Right atrium auricular region (tissue), 2 donors: ENCODE data around the gene BABAM2. TPM values are rescaled to one million over a fixed set of nuclear protein-coding genes. Genes with fewer than 3 reads are reported as not detected.
A peak's percentile ranks its signal among the peaks of the same experiment; 100 is the strongest.

ENCODE experiments used
- DNase-seq: peaks from one replicate; pipeline ENCODE4 v3.0.0-alpha.2; 2019; ENCODE audit warnings: low spot score
- H3K27ac ChIP-seq, 2 donors: fragments of 200-600 bp; sonication (generic); 1 replicate in 1 of 2; 2 replicates in 1 of 2; pipeline ENCODE4 v1.5.1; 2016 to 2019
- H3K27me3 ChIP-seq, 2 donors: fragments of 200-600 bp; sonication (generic); one replicate each; pipeline versions ENCODE4 v1.5.1 to v1.6.0; 2017 to 2019
- H3K36me3 ChIP-seq: fragments of 200-600 bp; sonication (generic); one replicate; pipeline ENCODE4 v1.5.1; 2016
- H3K4me1 ChIP-seq, 2 donors: fragments of 200-600 bp; sonication (generic); one replicate each; pipeline versions ENCODE4 v1.5.1 to v1.6.0; 2017 to 2019
- H3K4me3 ChIP-seq, 2 donors: fragments of 200-600 bp; sonication (generic); 1 replicate in 1 of 2; 2 replicates in 1 of 2; pipeline ENCODE4 v1.5.1; 2017 to 2019; ENCODE audit warnings: mild to moderate bottlenecking in 1 of 2, moderate library complexity in 1 of 2
- H3K9me3 ChIP-seq, 2 donors: fragments of 200-600 bp; sonication (generic); one replicate each; pipeline ENCODE4 v1.5.1; 2019
- CTCF ChIP-seq, 2 donors: fragments of 200-600 bp; sonication (generic); IDR thresholded peaks; one replicate each; pipeline ENCODE4 v1.5.1; 2019; ENCODE audit warnings: antibody characterized with exemption in 2 of 2
- total RNA-seq, 2 donors: library from RNA; depleted of rRNA; stranded (reverse); fragments of >200 nt; gene quantifications; one replicate each; pipeline ENCODE4 v1.1.0, GENCODE V29; 2016

BABAM2 gene
- total RNA-seq, 2 donors from 2014 or later = 58.8 to 60.6 TPM

- Histone ChIP-seq H3K36me3 (no peaks in the 10 kb centered on the region), H3K9me3 (no peaks in the 10 kb centered on the region), H3K4me1 (peaks cover 0 to 48% of the 10 kb centered on the region in 2 donors), H3K27me3 (no peaks in the 10 kb centered on the region), H3K27ac (no peak overlapping the region), H3K4me3 (no peak overlapping the region)
- no peak for TF ChIP-seq CTCF (IDR thresholded peaks at IDR 0.05)
- DNase-seq = no peak
Measured at GRCh38 chr2:28271919-28272250, 381.4 kb downstream of the BABAM2 start.

- Histone ChIP-seq H3K27ac (no peak overlapping the region), H3K36me3 (no peaks in the 10 kb centered on the region), H3K27me3 (no peaks in the 10 kb centered on the region), H3K4me1 (peaks cover 0 to 49% of the 10 kb centered on the region in 2 donors), H3K9me3 (no peaks in the 10 kb centered on the region), H3K4me3 (no peak overlapping the region)
- TF ChIP-seq CTCF (IDR thresholded peaks at IDR 0.05) = no peak
- no peak for DNase-seq
Measured at GRCh38 chr2:28273751-28274150, 383.2 kb downstream of the BABAM2 start.

GRCh38 chr2:28274911-28275685, 384.6 kb downstream of the BABAM2 start:
- Histone ChIP-seq H3K9me3 (no peaks in the 10 kb centered on the region), H3K4me1 (peaks cover 0 to 35% of the 10 kb centered on the region in 2 donors), H3K36me3 (no peaks in the 10 kb centered on the region), H3K4me3 (no peak overlapping the region), H3K27ac (peak overlapping the region; percentile 63 to 66), H3K27me3 (no peaks in the 10 kb centered on the region)
- no peak for TF ChIP-seq CTCF (IDR thresholded peaks at IDR 0.05)
- DNase-seq = peak; percentile 59

GRCh38 chr2:28276076-28276618, 385.6 kb downstream of the BABAM2 start:
- Histone ChIP-seq H3K4me3 (no peak overlapping the region), H3K36me3 (no peaks in the 10 kb centered on the region), H3K4me1 (peaks cover 0 to 27% of the 10 kb centered on the region in 2 donors), H3K9me3 (no peaks in the 10 kb centered on the region), H3K27me3 (no peaks in the 10 kb centered on the region), H3K27ac (peak overlapping the region in 1 of 2 donors; percentile 20)
- no peak for DNase-seq
- no peak for TF ChIP-seq CTCF (IDR thresholded peaks at IDR 0.05)

GRCh38 chr2:28276807-28277206, 386.3 kb downstream of the BABAM2 start:
- no peak for DNase-seq
- H3K27ac ChIP-seq = peak overlapping the region in 1 of 2 donors; percentile 20

More at GRCh38 chr2:28276807-28277206, 386.3 kb downstream of the BABAM2 start:
- Histone ChIP-seq H3K27me3 (no peaks in the 10 kb centered on the region), H3K4me3 (no peak overlapping the region), H3K36me3 (no peaks in the 10 kb centered on the region), H3K9me3 (no peaks in the 10 kb centered on the region), H3K4me1 (peaks cover 0 to 27% of the 10 kb centered on the region in 2 donors)
- TF ChIP-seq CTCF (IDR thresholded peaks at IDR 0.05) = no peak
